Breast epithelium (tissue), 3 donors: ENCODE data around the gene MAST4.

Experiments
- POLR2A ChIP-seq: fragments of 450-650 bp; IDR thresholded peaks from one replicate; pipeline ENCODE4 v1.6.1; 2016; ENCODE audit warnings: antibody characterized with exemption, mild to moderate bottlenecking, moderate library complexity
- POLR2AphosphoS5 ChIP-seq, 3 donors: sonication (generic); formaldehyde crosslinking; IDR thresholded peaks; one replicate each; pipeline ENCODE4 v1.6.1; 2017; ENCODE audit warnings: antibody characterized with exemption in 3 of 3
- TF ChIP-seq, protein P1 (sequence below), 3 donors: fragments of 450-650 bp; IDR thresholded peaks; one replicate each; pipeline ENCODE4 v1.5.1; 2016 to 2017; ENCODE audit warnings: antibody characterized with exemption in 3 of 3, mild to moderate bottlenecking in 3 of 3, moderate library complexity in 3 of 3

DNA sequence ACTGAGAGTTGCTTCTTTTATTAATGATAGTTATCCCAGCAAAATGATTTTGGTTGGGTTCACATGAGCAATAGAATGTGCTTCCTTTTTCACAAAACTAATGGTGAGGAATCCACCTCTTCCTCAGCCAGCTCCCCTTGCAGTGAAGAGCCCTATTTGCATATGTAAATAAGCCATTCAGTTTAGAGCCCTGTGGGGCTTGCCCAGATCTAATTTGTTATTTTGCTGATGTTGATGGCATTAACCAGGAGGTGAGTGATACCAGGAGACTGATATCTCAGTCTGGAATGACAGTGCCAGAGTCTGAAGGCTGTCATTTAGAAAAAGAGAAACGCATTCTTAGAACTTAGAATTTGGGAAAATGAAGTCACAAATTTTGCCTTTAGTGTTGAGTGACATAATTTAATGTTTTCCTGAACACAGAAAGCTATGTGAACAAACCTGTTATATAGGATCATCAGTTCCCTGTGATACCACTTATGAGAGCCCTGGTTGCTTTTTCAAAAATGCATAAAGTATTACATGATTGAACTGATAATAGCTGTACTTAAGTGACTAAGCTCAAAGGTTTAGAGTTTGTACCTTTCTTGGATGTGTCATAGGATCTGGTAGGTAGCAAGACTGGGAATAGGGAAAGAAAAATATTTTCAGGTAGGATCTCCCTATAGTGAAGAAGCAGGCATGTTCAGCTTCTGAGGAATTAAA is 271.6 kb downstream of the MAST4 start:
- TF ChIP-seq, protein P1, sequence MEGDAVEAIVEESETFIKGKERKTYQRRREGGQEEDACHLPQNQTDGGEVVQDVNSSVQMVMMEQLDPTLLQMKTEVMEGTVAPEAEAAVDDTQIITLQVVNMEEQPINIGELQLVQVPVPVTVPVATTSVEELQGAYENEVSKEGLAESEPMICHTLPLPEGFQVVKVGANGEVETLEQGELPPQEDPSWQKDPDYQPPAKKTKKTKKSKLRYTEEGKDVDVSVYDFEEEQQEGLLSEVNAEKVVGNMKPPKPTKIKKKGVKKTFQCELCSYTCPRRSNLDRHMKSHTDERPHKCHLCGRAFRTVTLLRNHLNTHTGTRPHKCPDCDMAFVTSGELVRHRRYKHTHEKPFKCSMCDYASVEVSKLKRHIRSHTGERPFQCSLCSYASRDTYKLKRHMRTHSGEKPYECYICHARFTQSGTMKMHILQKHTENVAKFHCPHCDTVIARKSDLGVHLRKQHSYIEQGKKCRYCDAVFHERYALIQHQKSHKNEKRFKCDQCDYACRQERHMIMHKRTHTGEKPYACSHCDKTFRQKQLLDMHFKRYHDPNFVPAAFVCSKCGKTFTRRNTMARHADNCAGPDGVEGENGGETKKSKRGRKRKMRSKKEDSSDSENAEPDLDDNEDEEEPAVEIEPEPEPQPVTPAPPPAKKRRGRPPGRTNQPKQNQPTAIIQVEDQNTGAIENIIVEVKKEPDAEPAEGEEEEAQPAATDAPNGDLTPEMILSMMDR (IDR thresholded peaks at IDR 0.05) = no peak
- TF ChIP-seq POLR2AphosphoS5 (IDR thresholded peaks at IDR 0.05) (no peak), POLR2A (no peak)
